HepG2 (cell line): ENCODE measurements around the gene NCOA7. TPM values are rescaled to one million over a fixed set of nuclear protein-coding genes. Genes with fewer than 3 reads are reported as not detected.
A peak's percentile ranks its signal among the peaks of the same experiment; 100 is the strongest.

Experiments
- ARHGAP35 ChIP-seq: sonication (generic); formaldehyde crosslinking; IDR thresholded peaks from 2 replicates; pipeline ENCODE4 v1.9.0; 2022; ENCODE audit warnings: mild to moderate bottlenecking, inconsistent platforms, moderate library complexity, missing genetic modification reagents, borderline replicate concordance
- ATF5 ChIP-seq: sonication (generic); formaldehyde crosslinking; IDR thresholded peaks from 2 replicates; pipeline ENCODE4 v1.4.0; 2020; ENCODE audit warnings: mild to moderate bottlenecking, low read depth, missing genetic modification reagents
- ATM ChIP-seq: fragments of 450-650 bp; IDR thresholded peaks from 2 replicates; pipeline ENCODE4 v1.7.1; 2017; ENCODE audit warnings: mild to moderate bottlenecking, borderline replicate concordance
- HOXA9 ChIP-seq: sonication (generic); formaldehyde crosslinking; IDR thresholded peaks from 2 replicates; pipeline ENCODE4 v1.8.1; 2022; ENCODE audit warnings: missing genetic modification reagents, mild to moderate bottlenecking, moderate library complexity, borderline replicate concordance
- HOXD1 ChIP-seq: sonication (generic); formaldehyde crosslinking; IDR thresholded peaks from 2 replicates; pipeline ENCODE4 v1.5.0; 2020; ENCODE audit warnings: missing genetic modification reagents
- MEIS2 ChIP-seq: sonication (generic); formaldehyde crosslinking; IDR thresholded peaks from 2 replicates; pipeline ENCODE4 v1.9.0; 2021; ENCODE audit warnings: mild to moderate bottlenecking, missing genetic modification reagents
- MIER3 ChIP-seq: IDR thresholded peaks from 2 replicates; pipeline ENCODE4 v1.6.1; 2016; ENCODE audit warnings: missing compliant biosample characterization, borderline replicate concordance
- MTF1 ChIP-seq: sonication (generic); formaldehyde crosslinking; IDR thresholded peaks from 2 replicates; pipeline ENCODE4 v1.5.0; 2020; ENCODE audit warnings: missing genetic modification reagents
- PHF5A ChIP-seq: IDR thresholded peaks from one replicate; pipeline ENCODE4 v1.6.1; 2018; ENCODE audit warnings: low read depth, missing genetic modification reagents; ENCODE audit not compliant: unreplicated experiment
- SSRP1 ChIP-seq: IDR thresholded peaks from 2 replicates; pipeline ENCODE4 v1.6.1; 2016; ENCODE audit warnings: control low read depth
- TEAD3 ChIP-seq: optimal IDR thresholded peaks from 2 replicates; pipeline ENCODE3; 2016; ENCODE audit warnings: borderline replicate concordance
- TGIF2 ChIP-seq: IDR thresholded peaks from 2 replicates; pipeline ENCODE4 v1.6.1; 2016; ENCODE audit warnings: control low read depth, missing compliant biosample characterization
- YEATS2 ChIP-seq: sonication (generic); formaldehyde crosslinking; IDR thresholded peaks from 2 replicates; pipeline ENCODE4 v1.4.0; 2020; ENCODE audit warnings: missing genetic modification reagents, borderline replicate concordance
- ZBTB10 ChIP-seq: sonication (generic); formaldehyde crosslinking; IDR thresholded peaks from 2 replicates; pipeline ENCODE4 v1.4.0; 2020; ENCODE audit warnings: missing genetic modification reagents, borderline replicate concordance
- ZKSCAN8 ChIP-seq: IDR thresholded peaks from 2 replicates; pipeline ENCODE4 v1.6.1; 2016; ENCODE audit warnings: borderline replicate concordance, missing genetic modification reagents, missing compliant biosample characterization
- ZNF18 ChIP-seq: sonication (generic); formaldehyde crosslinking; IDR thresholded peaks from 2 replicates; pipeline ENCODE4 v1.8.0; 2022; ENCODE audit warnings: mild to moderate bottlenecking, missing genetic modification reagents; ENCODE audit not compliant: insufficient replicate concordance
- ZNF224 ChIP-seq: sonication (generic); formaldehyde crosslinking; IDR thresholded peaks from 2 replicates; pipeline ENCODE4 v1.5.0; 2020; ENCODE audit warnings: mild to moderate bottlenecking, missing genetic modification reagents
- ZNF282 ChIP-seq: fragments of 450-650 bp; IDR thresholded peaks from 2 replicates; pipeline ENCODE4 v1.6.1; 2018; ENCODE audit not compliant: partially characterized antibody
- ZNF430 ChIP-seq: sonication (generic); formaldehyde crosslinking; IDR thresholded peaks from 2 replicates; pipeline ENCODE4 v1.9.0; 2021; ENCODE audit warnings: mild to moderate bottlenecking, missing genetic modification reagents
- ZNF451 ChIP-seq: sonication (generic); formaldehyde crosslinking; IDR thresholded peaks from 2 replicates; pipeline ENCODE4 v1.5.0; 2020; ENCODE audit warnings: mild to moderate bottlenecking, missing genetic modification reagents
- ZNF512 ChIP-seq: sonication (generic); formaldehyde crosslinking; IDR thresholded peaks from 2 replicates; pipeline ENCODE4 v1.4.0; 2020; ENCODE audit warnings: mild to moderate bottlenecking, missing genetic modification reagents
- ZNF549 ChIP-seq: sonication (generic); formaldehyde crosslinking; IDR thresholded peaks from 2 replicates; pipeline ENCODE4 v1.5.0; 2020; ENCODE audit warnings: missing genetic modification reagents
- ZNF720 ChIP-seq: sonication (generic); formaldehyde crosslinking; IDR thresholded peaks from 2 replicates; pipeline ENCODE4 v1.4.0; 2020; ENCODE audit warnings: missing genetic modification reagents
- ZNF737 ChIP-seq: sonication (generic); formaldehyde crosslinking; IDR thresholded peaks from 2 replicates; pipeline ENCODE4 v1.5.0; 2020; ENCODE audit warnings: missing genetic modification reagents, mild to moderate bottlenecking, borderline replicate concordance
- polyA plus RNA-seq, 8 experiments: library from polyadenylated mRNA; depleted of rRNA in 3 of 8; stranded (reverse) in 7 of 8; unstranded in 1 of 8; fragments of >200 nt; fragmentation: Illumina TruSeq in 4 of 8; extraction: Trizol in 4 of 8; gene quantifications; 2 replicates each; pipeline versions ENCODE4 v1.2.1 to v1.2.3, GENCODE V29; 2011 to 2016; ENCODE audit warnings: low read depth in 4 of 8, missing spikeins in 1 of 8, mixed read lengths in 1 of 8; ENCODE audit not compliant: insufficient read depth in 1 of 8
- total RNA-seq, 5 experiments: library from RNA; depleted of rRNA; stranded (reverse); fragments of >200 nt; fragmentation: Illumina TruSeq; extraction: Trizol; gene quantifications; 2 replicates each; pipeline ENCODE4 v1.2.3, GENCODE V29; 2016; ENCODE audit warnings: low read depth in 1 of 5

Gene NCOA7
- total and polyA plus RNA-seq, 2 of the 13 experiments (the other 11 are each of a cell fraction or from before 2014, with no cell fraction given), result 13.6 to 20.8 TPM

- TF ChIP-seq ZNF451 (no peak), ZNF549 (no peak), TGIF2 (CRISPR knock-in tag) (peak; percentile 60; the same call in 1 of the 2 replicates), PHF5A (no peak), YEATS2 (CRISPR knock-in tag) (peak; percentile 46; the same call in 1 of the 2 replicates), ZNF512 (CRISPR knock-in tag) (no peak), ZNF224 (CRISPR knock-in tag) (no peak), ATF5 (CRISPR knock-in tag) (no peak), MEIS2 (CRISPR knock-in tag) (no peak), ZBTB10 (no peak), SSRP1 (CRISPR knock-in tag) (peak; percentile 33; the same call in 1 of the 2 replicates), MTF1 (CRISPR knock-in tag) (no peak), ZNF430 (CRISPR knock-in tag) (no peak), HOXD1 (no peak), ZKSCAN8 (CRISPR knock-in tag) (no peak), ZNF720 (CRISPR knock-in tag) (no peak), ZNF18 (CRISPR knock-in tag) (no peak), ARHGAP35 (CRISPR knock-in tag) (no peak), ZNF282 (no peak), TEAD3 (peak; percentile 27), MIER3 (CRISPR knock-in tag) (no peak), ZNF737 (no peak), HOXA9 (CRISPR knock-in tag) (no peak), ATM (no peak)
Measured at GRCh38 chr6:125858427-125859320, 67.9 kb downstream of the NCOA7 start (continued).
